Bronchial epithelial cell (primary cell): ENCODE measurements around the gene OR52B6. TPM values are rescaled to one million over a fixed set of nuclear protein-coding genes. Genes with fewer than 3 reads are reported as not detected.
"Not testable (repeated sequence)": the region's sequence is repeated elsewhere in the genome, so short reads cannot be mapped to it uniquely, and the experiment has no call there.

ENCODE experiments used
- DNase-seq: peaks from one replicate; pipeline ENCODE4 v3.0.0-alpha.2; 2010; ENCODE audit warnings: low read depth
- FAIRE-seq: peaks from 2 replicates; lab custom pipeline; 2011; peaks lifted over from hg19 to GRCh38; lab: Jason Lieb, UNC
- H3K27me3 ChIP-seq: 2 replicates; pipeline ENCODE4 v1.5.1; 2011; ENCODE audit warnings: low read length; ENCODE audit not compliant: control insufficient read depth, insufficient read depth
- H3K36me3 ChIP-seq: 2 replicates; pipeline ENCODE4 v1.5.1; 2011; ENCODE audit warnings: low read length; ENCODE audit not compliant: control insufficient read depth, insufficient read depth
- H3K4me3 ChIP-seq: 2 replicates; pipeline ENCODE4 v1.5.1; 2011; ENCODE audit warnings: mild to moderate bottlenecking, low read depth, low read length, control low read depth
- total RNA-seq: library from RNA; depleted of rRNA; stranded (reverse); fragments of >200 nt; gene quantifications from 2 replicates; pipeline ENCODE4 v1.2.1, GENCODE V29; 2014
- TF ChIP-seq, protein P1 (sequence below): IDR thresholded peaks from 2 replicates; pipeline ENCODE4 v1.5.1; 2011; ENCODE audit warnings: mild to moderate bottlenecking, moderate library complexity, low read length, control low read depth, inconsistent platforms; ENCODE audit not compliant: insufficient read depth, severe bottlenecking

Gene OR52B6
- total RNA-seq, 1 donor from 2014 or later, result not detected

DNA sequence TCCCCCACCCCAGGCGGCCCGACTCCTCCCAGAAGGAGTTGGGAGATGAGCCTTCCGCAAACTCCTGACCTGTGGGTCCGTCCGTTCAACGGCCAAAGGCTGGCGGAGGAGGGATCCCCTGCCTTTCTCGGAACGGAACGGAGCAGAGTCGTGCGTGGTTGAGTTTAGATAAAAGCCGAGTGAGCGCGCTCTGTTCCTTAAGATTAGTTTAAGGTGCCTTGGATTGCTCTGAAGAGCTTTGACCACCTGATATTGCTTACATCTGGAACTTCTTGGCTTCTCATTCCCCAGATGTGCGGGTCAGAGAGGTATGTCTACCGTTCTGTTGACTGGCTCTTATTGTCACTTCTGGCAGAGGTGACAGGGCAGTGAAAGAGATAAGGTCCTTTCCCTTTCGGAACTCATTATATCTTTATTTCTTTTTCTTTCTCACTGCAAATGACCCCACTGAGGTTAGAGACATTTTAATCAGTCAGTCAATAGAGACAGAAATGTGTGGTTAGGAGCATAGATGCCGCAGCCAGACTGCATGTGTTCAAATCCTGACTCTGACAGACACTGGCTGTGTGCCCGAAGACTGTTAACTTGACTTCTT is 16.0 kb downstream of the OR52B6 start, which contains the start of gene TRIM6:
TRIM6 (plus strand) TSS at position 31 of the 595 bp plus-strand sequence; CDS start at position 292, 261 bp downstream.
- DNase-seq, result peak; percentile 29
- H3K4me3 ChIP-seq, result peak within 1 kb of the TSS; percentile 61
- TF ChIP-seq, protein P1, sequence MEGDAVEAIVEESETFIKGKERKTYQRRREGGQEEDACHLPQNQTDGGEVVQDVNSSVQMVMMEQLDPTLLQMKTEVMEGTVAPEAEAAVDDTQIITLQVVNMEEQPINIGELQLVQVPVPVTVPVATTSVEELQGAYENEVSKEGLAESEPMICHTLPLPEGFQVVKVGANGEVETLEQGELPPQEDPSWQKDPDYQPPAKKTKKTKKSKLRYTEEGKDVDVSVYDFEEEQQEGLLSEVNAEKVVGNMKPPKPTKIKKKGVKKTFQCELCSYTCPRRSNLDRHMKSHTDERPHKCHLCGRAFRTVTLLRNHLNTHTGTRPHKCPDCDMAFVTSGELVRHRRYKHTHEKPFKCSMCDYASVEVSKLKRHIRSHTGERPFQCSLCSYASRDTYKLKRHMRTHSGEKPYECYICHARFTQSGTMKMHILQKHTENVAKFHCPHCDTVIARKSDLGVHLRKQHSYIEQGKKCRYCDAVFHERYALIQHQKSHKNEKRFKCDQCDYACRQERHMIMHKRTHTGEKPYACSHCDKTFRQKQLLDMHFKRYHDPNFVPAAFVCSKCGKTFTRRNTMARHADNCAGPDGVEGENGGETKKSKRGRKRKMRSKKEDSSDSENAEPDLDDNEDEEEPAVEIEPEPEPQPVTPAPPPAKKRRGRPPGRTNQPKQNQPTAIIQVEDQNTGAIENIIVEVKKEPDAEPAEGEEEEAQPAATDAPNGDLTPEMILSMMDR, result no peak
- H3K27me3 ChIP-seq, result no peaks in the 10 kb centered on the region
- no peak for FAIRE-seq
- no peaks in the 10 kb centered on the region for H3K36me3 ChIP-seq

DNA sequence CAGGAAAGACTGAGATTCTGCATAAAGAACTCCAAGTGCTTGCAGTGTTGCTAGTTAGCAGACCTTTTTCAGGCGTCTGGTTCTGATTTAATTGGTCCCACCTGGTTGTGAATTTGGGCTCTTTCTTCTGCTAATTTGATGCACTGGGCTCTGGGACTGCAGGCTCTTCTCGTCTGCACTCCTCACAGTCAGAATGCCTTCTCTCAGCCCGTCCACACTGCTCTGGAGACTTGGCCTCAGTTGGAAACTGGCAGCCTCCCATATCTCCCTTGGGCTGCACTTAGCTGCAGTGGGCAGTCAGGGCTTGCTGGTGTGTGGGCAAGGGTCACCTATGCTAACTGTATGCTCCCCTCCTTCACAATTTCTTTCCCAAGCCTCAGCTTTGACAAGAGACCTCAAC is 17.3 kb downstream of the OR52B6 start:
- FAIRE-seq, result no peak
- TF ChIP-seq, protein P1, result no peak
- no peaks in the 10 kb centered on the region for H3K36me3 ChIP-seq
- no peak overlapping the region for H3K4me3 ChIP-seq
- DNase-seq, result no peak
- H3K27me3 ChIP-seq, result no peaks in the 10 kb centered on the region

DNA sequence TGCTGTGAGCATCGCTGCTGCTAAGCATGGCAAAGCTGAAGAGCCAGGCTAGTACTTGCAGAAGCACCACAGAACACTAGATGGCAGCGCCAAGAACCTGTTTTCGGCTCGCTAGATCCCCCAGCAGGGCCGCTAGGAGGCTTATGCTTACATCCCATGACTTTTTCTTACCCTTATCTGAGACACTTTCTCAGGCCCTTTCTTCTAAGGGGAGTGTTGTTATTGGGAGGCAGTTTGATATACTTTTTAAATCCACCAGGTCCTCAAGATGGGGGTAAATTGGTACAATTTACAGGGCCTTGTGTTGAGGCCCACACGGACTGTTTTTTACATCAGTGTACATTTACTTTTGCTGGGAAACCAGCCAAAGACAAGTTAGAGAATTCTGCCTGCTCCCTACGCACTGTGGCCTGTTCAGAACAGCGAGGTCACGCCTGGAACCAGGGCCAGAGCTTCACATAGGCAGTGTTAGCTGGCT is 19.7 kb downstream of the OR52B6 start:
- TF ChIP-seq, protein P1, result peak; percentile 94
- peak; percentile 81 for DNase-seq
- H3K4me3 ChIP-seq, result no peak overlapping the region
- peaks cover 4% of the 10 kb centered on the region for H3K36me3 ChIP-seq
- FAIRE-seq, result no peak
- H3K27me3 ChIP-seq, result no peaks in the 10 kb centered on the region

DNA sequence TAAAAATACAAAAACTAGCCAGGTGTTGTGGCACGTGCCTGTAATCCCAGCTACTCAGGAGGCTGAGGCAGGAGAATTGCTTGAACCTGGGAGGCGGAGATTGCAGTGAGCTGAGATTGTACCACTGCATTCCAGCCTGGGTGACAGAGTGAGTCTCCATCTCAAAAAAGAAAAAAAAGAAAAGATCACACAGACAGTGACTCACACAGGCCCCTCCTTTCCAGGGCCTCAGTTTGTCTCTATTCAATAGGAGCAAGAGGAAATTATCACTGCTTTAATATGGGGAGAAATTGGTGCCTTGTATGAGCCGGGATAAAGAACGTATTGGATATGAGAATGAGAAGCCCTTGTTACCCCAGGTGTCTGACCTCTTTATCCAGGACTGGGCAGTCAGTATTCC is 22.1 kb downstream of the OR52B6 start:
- DNase-seq, result peak; percentile 41
- not testable (repeated sequence) for H3K27me3 ChIP-seq, H3K36me3 ChIP-seq, H3K4me3 ChIP-seq, FAIRE-seq

DNA sequence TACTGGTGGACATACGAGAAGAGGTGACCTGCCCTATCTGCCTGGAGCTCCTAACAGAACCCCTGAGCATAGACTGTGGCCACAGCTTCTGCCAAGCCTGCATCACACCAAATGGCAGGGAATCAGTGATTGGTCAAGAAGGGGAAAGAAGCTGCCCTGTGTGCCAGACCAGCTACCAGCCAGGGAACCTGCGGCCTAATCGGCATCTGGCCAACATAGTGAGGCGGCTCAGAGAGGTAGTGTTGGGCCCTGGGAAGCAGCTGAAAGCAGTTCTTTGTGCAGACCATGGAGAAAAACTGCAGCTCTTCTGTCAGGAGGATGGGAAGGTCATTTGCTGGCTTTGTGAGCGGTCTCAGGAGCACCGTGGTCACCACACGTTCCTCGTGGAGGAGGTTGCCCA is 22.6 kb downstream of the OR52B6 start:
- Histone ChIP-seq H3K4me3 (no peak overlapping the region), H3K27me3 (no peaks in the 10 kb centered on the region), H3K36me3 (peaks cover 4% of the 10 kb centered on the region)
- no peak for FAIRE-seq
- TF ChIP-seq, protein P1, result no peak
- DNase-seq, result no peak

DNA sequence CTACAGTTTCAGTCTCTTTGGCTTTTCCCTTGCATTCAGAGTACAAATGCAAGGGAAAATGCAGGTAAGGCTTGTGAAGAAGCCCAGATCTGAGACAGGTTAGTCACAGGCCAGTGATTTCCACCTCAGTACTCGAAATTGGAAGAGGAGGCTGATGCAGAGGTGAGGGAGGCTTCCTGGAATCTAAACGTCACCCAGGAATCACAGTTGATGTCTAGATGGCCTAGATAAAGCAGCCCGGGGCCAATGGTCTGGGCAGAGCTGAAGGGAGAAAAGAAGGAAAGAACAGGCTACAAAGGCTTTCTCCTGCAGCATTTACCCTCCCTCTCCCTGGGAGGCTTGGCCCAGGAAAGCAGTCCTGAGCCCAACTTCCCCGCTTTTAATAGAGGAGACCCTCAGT is 24.2 kb downstream of the OR52B6 start:
- Histone ChIP-seq H3K36me3 (peaks cover 4% of the 10 kb centered on the region), H3K4me3 (no peak overlapping the region), H3K27me3 (no peaks in the 10 kb centered on the region)
- DNase-seq (no peak), FAIRE-seq (no peak)
- TF ChIP-seq, protein P1, result no peak
